Stimulated activated effector memory CD8-positive, alpha-beta T cell treated with anti-CD3 and anti-CD28 coated beads, Interleukin-12 subunit alpha, Interleukin-12 subunit beta, amount 100 ng/mL, for 72 hours (primary cell): ENCODE results near the gene LRRC3B.
A peak's percentile ranks its signal among the peaks of the same experiment; 100 is the strongest.
"Not testable (repeated sequence)": the region's sequence is repeated elsewhere in the genome, so short reads cannot be mapped to it uniquely, and the experiment has no call there.

Experiments
- ATAC-seq: fragments of 150-1000 bp; cut with Tn5 transposase; 2 replicates; pipeline ENCODE4 v1.10.0; 2021
- DNase-seq, 2 donors: peaks; one replicate each; pipeline ENCODE4 v3.0.0; 2021 to 2022; ENCODE audit warnings: low spot score in 2 of 2
- H3K27ac Mint-ChIP-seq: one replicate; pipeline ENCODE4 v1.8.0; 2022; ENCODE audit warnings: mild to moderate bottlenecking, mixed read lengths
- H3K36me3 Mint-ChIP-seq: one replicate; pipeline ENCODE4 v1.8.0; 2022; ENCODE audit warnings: mild to moderate bottlenecking, mixed read lengths
- H3K4me1 Mint-ChIP-seq: one replicate; pipeline ENCODE4 v1.8.0; 2022; ENCODE audit warnings: mixed read lengths
- H3K4me3 Mint-ChIP-seq: one replicate; pipeline ENCODE4 v1.8.0; 2022; ENCODE audit warnings: mild to moderate bottlenecking, mixed read lengths
- H3K9me3 Mint-ChIP-seq: one replicate; pipeline ENCODE4 v1.8.0; 2022; ENCODE audit warnings: mixed read lengths

The LRRC3B gene, protein sequence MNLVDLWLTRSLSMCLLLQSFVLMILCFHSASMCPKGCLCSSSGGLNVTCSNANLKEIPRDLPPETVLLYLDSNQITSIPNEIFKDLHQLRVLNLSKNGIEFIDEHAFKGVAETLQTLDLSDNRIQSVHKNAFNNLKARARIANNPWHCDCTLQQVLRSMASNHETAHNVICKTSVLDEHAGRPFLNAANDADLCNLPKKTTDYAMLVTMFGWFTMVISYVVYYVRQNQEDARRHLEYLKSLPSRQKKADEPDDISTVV

DNA sequence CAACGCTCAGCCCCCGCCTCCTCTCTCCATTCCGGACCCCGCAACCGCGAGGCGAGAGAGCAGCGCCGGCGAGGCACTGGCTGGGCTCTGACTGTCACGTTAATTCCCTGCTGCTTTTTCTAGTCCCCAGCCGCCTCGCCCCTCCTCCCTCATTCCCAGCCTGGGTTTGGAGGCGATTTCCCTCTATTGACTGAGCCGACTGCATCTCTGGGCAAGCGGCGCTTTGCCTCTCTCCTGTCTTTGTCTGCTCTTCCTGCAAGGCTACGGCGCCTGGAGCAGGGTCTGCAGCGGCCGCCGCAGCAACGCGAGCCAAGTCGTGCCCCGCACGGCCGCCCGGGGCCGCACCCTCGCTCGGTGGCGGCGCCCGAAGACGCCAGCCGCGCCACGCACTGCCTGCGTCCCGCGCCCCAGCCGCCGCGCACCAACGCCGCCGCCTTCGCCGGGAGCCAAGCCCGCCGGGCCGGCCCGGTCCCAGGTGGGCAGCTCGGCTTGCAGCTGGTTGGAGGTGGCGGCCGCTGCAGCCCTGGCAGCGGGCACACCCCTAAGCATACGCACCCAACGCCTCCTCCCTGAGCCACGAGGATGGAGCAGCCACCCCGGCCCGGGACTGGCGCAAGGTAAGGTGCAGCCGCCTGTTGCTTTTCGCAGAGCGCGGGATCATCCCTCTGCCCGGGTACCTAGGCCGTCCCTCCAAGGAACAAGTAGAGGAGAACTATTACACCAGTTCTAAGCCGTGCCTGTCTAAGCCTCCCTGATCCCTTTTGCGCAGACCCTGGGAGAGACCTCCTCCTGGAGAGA is at the start of gene LRRC3B:
TSS of gene LRRC3B (plus strand) at position 152 of the 798 bp plus-strand sequence. CDS start 86,901 bp downstream, outside the sequence.
- peaks cover 2% of the 10 kb centered on the region for H3K9me3 Mint-ChIP-seq
- ATAC-seq: peak; percentile 14
- no peaks in the 10 kb centered on the region for H3K4me1 Mint-ChIP-seq
- H3K4me3 Mint-ChIP-seq: no peak within 1 kb of the TSS
- no peak within 1 kb of the TSS for H3K27ac Mint-ChIP-seq
- H3K36me3 Mint-ChIP-seq: no peaks in the 10 kb centered on the region
- DNase-seq: no peak

DNA sequence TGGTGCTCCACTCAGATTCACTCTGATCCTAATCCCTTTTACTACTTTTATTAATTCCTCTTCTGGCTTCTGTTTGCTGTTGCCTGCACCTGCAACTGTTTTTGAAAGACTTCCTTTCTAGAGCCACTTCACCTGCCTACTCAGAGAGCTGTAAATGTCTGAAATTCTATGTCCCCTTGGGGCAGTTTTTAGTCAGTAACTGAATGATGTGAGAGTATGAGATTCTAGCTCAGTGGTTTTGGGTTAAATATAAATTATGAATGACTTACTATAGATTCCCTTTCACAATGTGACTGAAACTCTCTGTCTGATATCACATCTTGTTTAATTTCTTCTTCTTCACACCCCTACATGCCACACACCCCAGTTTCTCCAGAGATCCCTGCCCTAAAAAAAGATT is 47.8 kb upstream of the LRRC3B start:
- DNase-seq (no peak), ATAC-seq (no peak)
- Mint-ChIP-seq H3K4me3 (no peak overlapping the region), H3K4me1 (no peaks in the 10 kb centered on the region), H3K27ac (no peak overlapping the region), H3K36me3 (no peaks in the 10 kb centered on the region), H3K9me3 (peaks cover 7% of the 10 kb centered on the region)

DNA sequence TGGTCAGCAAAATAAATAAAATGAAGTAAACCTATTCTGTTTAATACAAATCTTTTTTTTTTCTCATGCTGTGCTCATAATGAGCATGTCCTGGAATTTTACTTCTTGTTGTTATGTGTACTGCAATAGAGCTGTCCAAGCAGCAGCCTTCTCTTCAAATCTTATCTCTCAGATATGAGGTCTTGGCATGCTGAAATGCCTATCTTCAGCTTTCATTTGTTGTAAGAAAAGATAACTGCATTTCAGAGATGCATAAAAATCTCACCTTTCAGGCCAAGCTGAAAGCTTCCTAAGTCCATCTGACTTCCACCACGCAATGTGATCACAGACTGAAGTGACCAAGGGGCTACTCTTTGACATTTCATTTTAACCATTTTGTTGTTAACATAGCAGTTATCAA is 43.5 kb upstream of the LRRC3B start:
- Mint-ChIP-seq H3K36me3 (no peaks in the 10 kb centered on the region), H3K4me1 (no peaks in the 10 kb centered on the region), H3K9me3 (peaks cover 11% of the 10 kb centered on the region), H3K27ac (no peak overlapping the region), H3K4me3 (no peak overlapping the region)
- no peak for ATAC-seq
- DNase-seq: no peak

DNA sequence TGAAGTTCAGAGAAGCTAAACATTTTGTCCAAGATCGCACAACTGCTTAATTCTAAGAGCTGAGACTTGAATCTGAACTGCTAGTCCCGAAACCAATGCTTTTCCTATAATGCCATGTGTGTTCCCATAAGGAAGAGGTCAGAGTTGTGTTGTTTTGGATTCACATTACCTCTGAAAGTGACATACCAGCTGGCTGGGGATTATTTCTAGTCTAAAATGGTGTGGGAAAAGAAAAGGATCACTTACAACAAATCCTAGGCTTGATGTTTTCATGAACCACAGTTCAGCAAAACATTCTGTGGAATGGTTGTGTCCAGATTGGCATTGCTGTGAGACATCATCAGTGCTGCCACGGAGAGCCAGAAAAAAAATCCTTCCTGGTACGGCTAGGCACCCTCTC is 35.0 kb upstream of the LRRC3B start:
- no peak for ATAC-seq
- no peaks in the 10 kb centered on the region for H3K36me3 Mint-ChIP-seq
- peaks cover 6% of the 10 kb centered on the region for H3K9me3 Mint-ChIP-seq
- no peak overlapping the region for H3K4me3 Mint-ChIP-seq
- DNase-seq: no peak
- no peak overlapping the region for H3K27ac Mint-ChIP-seq
- H3K4me1 Mint-ChIP-seq: no peaks in the 10 kb centered on the region

DNA sequence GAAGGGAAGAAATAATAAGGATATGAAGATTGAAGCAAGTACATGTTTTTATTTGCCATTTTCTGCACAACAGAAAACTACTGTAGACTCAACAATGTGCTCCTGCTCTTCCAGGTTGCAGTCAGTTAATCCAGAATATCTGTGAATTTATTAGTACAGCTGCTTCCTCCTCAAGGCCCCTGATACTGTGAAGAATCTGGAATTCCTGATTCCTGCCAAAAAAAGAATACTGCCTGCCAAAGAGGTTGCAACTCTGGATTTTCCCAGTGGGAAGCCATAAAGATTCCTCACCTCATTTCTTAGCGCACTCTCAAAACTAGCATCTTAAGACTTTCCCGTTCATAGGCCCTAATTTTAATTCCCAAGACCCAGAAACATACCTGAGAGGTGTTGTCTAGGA is 33.6 kb upstream of the LRRC3B start:
- Mint-ChIP-seq H3K4me3 (no peak overlapping the region), H3K36me3 (no peaks in the 10 kb centered on the region), H3K9me3 (peaks cover 7% of the 10 kb centered on the region), H3K4me1 (no peaks in the 10 kb centered on the region), H3K27ac (no peak overlapping the region)
- DNase-seq (no peak), ATAC-seq (no peak)

DNA sequence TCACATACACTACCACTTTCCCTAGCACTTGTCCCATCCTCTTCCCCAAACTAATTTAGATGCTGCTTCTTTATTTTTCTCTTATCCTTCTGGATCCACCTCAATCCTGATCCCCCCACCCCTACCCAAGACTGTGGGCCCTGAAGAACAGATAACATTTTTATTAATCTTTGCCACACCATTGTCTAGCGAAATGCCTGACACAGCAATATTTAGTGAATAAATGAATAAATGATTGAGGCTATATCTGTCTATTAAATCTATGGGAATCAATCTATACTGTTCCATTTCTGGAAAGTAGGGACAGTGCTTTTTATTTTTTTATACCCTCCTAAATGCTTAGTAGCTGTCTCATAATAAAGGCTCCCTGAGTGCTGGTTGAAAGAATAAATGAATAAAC is 32.9 kb upstream of the LRRC3B start:
- ATAC-seq: no peak
- Mint-ChIP-seq H3K9me3 (peaks cover 10% of the 10 kb centered on the region), H3K4me1 (no peaks in the 10 kb centered on the region), H3K4me3 (no peak overlapping the region), H3K27ac (no peak overlapping the region), H3K36me3 (no peaks in the 10 kb centered on the region)
- no peak for DNase-seq

DNA sequence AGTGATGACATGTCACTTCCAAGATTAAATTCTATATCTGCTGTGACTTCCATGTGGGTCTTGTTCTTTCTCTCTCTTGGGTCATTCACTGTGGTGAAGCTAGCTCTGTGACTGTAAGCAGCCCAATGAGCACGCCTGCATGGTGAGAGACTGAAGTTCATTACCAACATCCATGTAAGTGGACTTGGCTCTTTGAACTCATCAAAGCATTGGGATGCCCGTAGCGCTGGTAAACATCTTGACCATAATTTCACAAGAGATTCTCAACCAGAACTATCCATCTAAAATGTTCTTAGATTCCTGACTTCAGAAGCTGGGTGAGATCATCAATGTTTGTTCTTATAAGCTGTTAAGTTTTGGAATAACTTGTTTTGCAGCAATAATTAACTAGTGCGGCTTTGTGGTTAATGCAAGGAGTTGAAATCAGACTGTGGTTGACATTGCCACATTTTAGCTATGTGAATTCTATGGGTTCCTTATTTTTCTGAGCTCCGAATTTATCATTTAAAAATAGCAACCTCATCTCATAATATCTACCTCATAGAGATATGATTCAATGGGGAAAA is 31.6 kb upstream of the LRRC3B start:
- Mint-ChIP-seq H3K4me3 (no peak overlapping the region), H3K4me1 (no peaks in the 10 kb centered on the region), H3K36me3 (no peaks in the 10 kb centered on the region), H3K27ac (no peak overlapping the region), H3K9me3 (peaks cover 14% of the 10 kb centered on the region)
- DNase-seq (no peak), ATAC-seq (no peak)

DNA sequence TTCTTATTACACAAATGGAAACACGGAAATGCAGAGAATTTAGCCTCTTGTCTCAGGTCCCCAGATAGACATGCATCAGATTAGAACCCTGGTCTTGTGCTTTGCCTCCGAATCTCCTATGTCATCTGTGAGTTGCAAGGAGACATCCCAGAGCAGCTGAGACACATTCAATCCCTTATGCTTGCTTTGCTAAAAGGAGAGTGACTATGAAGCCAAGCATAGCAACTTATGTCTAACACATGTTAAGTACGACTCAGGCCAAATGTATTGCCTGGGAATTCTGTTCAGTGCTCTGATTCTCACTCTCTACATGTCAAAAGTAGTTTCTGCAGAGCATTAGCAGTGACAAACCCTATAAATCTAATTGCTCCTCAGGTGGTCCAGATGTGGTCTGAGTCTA is 30.6 kb upstream of the LRRC3B start:
- no peak for ATAC-seq
- no peak overlapping the region for H3K4me3 Mint-ChIP-seq
- no peaks in the 10 kb centered on the region for H3K4me1 Mint-ChIP-seq
- H3K9me3 Mint-ChIP-seq: peaks cover 14% of the 10 kb centered on the region
- no peak for DNase-seq
- no peaks in the 10 kb centered on the region for H3K36me3 Mint-ChIP-seq
- H3K27ac Mint-ChIP-seq: no peak overlapping the region

DNA sequence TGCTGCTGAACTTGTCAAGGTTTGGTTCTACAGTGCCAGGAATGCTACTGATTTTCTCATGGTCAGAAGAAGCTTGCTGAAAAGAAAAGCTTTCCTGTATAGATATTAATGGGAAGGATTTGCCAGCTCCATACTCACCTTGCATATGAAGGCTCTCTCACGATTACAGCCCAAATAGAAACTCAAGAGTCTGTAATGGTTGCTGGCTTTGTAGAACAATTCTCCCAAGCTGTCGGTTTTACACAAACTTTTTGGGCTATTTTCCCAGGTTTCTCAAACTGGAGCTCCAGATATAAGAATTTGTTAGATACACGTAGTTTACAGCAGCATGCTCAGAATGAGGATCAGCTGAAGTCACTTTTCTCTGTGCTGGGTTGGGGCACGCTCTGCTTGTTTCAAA is 30.1 kb upstream of the LRRC3B start:
- DNase-seq: no peak
- no peaks in the 10 kb centered on the region for H3K36me3 Mint-ChIP-seq
- H3K27ac Mint-ChIP-seq: no peak overlapping the region
- no peaks in the 10 kb centered on the region for H3K4me1 Mint-ChIP-seq
- H3K9me3 Mint-ChIP-seq: peaks cover 14% of the 10 kb centered on the region
- H3K4me3 Mint-ChIP-seq: no peak overlapping the region
- ATAC-seq: no peak

DNA sequence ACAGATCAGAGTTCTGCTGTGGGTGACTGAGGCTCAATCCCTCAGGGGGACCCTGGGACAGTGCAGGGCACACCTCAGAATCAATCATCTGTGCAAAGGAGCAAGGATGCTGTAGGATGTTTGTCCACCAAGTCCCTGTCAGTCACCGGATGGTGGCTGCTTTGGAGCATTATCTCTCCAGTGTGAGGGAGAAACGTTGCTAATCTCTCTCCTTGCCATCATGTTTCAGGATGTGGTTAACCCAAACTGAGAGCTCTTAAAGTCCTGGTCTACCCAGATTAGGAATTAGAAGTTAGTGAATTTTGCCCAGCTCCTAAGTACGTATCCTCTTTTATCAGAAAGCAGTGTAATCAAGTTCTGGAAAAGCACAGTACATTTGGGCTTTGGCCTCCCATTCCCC is 26.2 kb upstream of the LRRC3B start:
- peaks cover 9% of the 10 kb centered on the region for H3K9me3 Mint-ChIP-seq
- H3K27ac Mint-ChIP-seq: no peak overlapping the region
- DNase-seq: no peak
- no peaks in the 10 kb centered on the region for H3K4me1 Mint-ChIP-seq
- H3K4me3 Mint-ChIP-seq: no peak overlapping the region
- ATAC-seq: no peak
- no peaks in the 10 kb centered on the region for H3K36me3 Mint-ChIP-seq

DNA sequence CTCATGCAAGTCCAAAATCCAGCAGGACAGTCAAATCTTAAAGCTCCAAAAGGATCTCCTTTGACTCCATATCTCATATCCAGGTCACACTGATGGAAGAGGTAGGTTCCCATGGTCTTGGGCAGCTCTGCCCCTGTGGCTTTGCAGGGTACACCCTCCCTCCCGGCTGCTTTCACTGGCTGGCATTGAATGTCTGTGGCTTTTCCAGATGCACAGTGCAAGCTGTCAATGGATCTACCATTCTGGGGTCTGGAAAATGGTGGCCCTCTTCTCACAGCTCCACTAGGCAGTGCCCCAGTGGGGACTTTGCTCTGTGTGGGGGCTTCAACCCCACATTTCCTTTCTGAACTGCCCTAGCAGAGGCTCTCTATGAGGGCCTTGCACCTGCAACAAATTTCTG is 19.3 kb upstream of the LRRC3B start:
- not testable (repeated sequence) for H3K36me3 Mint-ChIP-seq, H3K4me3 Mint-ChIP-seq, H3K27ac Mint-ChIP-seq, DNase-seq, ATAC-seq, H3K4me1 Mint-ChIP-seq
- H3K9me3 Mint-ChIP-seq: peaks cover 14% of the 10 kb centered on the region

DNA sequence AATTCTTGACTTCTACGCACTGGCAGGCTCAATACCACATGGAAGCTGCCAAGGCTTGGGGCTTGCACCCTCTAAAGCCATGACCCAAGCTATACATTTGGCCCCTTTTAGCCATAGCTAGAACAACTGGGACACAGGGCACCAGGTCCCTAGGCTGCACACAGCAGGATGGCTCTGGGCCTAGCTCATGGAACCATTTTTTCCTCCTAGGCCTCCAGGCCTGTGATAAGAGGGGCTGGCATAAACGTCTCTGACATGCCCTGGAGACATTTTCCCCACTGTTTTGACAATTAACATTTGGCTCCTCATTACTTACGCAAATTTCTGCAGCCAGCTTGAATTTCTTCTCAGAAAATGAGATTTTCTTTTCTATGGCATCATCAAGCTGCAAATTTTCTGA is 18.8 kb upstream of the LRRC3B start:
- ATAC-seq, H3K27ac Mint-ChIP-seq, H3K36me3 Mint-ChIP-seq, H3K4me3 Mint-ChIP-seq, DNase-seq, H3K4me1 Mint-ChIP-seq: not testable (repeated sequence)
- H3K9me3 Mint-ChIP-seq: peaks cover 14% of the 10 kb centered on the region

DNA sequence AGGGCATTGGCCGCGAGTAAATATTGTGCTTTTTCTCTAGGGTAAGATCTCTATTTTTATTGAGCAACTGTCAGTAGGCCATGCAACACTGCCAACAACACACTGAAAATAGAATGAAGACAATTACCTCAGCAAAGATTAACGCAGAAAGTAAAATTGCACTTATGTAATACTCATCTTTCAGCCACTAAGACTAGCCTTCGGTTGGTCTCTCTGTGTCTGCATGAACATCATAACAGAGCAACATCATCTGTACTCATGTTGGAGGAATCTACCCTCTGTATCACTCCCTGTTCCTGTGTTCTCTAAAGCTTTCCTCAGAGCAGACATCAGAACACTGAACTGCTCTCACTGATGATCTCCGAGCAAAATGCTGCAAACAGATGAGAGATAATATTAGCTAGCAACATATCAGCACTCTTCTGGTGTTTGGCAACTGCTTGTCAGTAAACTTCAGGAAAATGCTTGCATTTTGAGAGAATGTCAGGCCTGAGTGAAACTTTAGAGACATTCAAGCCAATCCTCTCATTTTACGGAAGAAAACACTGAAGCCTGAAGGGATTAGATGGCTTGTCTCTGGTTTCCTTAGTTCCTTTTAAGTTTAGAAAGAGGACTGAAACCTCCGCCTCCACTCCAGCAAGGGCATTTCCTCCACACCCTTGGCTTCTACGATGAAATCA is 8.4 kb upstream of the LRRC3B start:
- DNase-seq (no peak), ATAC-seq (no peak)
- H3K9me3 Mint-ChIP-seq: peaks cover 7% of the 10 kb centered on the region
- no peaks in the 10 kb centered on the region for H3K36me3 Mint-ChIP-seq
- H3K27ac Mint-ChIP-seq: no peak overlapping the region
- no peak overlapping the region for H3K4me3 Mint-ChIP-seq
- H3K4me1 Mint-ChIP-seq: no peaks in the 10 kb centered on the region

DNA sequence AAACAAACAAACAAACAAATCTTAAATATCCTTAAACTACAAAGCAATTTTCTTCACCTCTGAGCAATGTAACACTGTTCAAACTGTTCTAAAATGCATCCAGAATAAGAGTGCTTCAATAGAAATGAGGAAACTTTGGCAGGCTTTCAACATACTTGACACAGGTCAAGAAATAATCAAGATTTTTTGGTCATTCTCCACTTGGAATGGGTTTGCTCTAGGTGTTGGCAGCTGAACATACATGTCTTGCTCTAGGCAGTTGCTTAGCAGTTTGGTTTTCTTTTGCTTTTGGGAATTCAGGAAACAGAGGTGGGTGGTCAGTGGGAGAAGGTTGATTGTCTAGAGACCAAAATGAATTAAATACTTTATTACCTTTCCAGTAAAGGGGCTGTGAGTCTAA is 1.4 kb upstream of the LRRC3B start:
- Mint-ChIP-seq H3K36me3 (no peaks in the 10 kb centered on the region), H3K27ac (no peak overlapping the region), H3K4me1 (no peaks in the 10 kb centered on the region), H3K9me3 (peaks cover 2% of the 10 kb centered on the region), H3K4me3 (no peak overlapping the region)
- no peak for DNase-seq
- ATAC-seq: no peak

DNA sequence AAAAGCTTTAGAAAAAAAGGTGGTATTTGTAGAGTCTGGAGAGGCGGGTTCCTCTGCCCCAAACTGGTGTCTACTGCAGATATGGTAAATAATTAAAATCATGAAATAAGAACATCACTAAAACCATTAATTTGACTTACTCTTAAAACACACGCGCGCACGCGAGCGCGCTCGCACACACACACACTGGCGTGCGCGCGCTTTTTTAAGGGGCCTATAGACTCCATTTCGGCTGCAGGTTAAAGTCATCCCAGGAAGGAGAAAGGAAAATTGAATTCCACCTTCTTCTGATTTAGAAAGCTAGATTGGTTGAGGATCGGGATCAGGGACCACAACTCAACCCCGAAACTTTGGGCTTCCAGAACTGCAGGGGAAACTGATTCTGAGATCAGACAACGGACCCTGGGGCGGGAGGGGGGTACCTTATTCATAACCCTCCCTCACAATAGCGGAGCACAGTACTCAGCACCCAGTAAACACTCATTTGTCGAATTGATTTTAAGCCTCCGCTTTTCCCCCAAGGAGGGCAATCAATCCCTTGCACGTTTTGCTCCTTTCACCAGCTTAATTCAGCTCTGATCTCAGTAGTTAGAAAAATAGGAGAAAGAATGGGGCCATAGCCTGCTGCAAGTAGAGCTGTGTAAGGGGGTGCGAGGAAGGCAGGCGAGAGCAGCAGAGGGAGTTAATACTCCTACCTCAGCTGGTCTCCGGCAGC is 509 bp upstream of the LRRC3B start:
- no peak overlapping the region for H3K4me3 Mint-ChIP-seq
- ATAC-seq (peak; percentile 19), DNase-seq (no peak)
- no peak overlapping the region for H3K27ac Mint-ChIP-seq
- no peaks in the 10 kb centered on the region for H3K4me1 Mint-ChIP-seq
- peaks cover 2% of the 10 kb centered on the region for H3K9me3 Mint-ChIP-seq
- H3K36me3 Mint-ChIP-seq: no peaks in the 10 kb centered on the region
